ENCODE results near the gene EPHX1. TPM values are rescaled to one million over a fixed set of nuclear protein-coding genes. Genes with fewer than 3 reads are reported as not detected.
"Not testable (repeated sequence)": the region's sequence is repeated elsewhere in the genome, so short reads cannot be mapped to it uniquely, and the experiment has no call there.

Gene EPHX1
- total RNA-seq, 1 donor from 2014 or later, result 1.2 TPM

DNA sequence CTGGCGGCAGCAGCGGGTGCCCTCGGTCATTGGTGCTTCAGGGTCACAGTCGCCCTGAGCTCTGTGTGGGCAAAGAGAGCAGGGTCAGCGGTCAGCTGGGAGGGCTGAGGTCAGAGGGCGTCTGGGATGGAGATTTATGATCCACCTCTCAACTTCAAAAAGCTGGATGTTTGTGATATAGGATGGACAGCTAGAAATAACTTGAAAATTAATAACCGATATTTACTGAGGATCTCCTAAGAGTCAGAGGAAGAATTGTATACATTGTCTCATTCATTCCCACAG is 77.0 kb downstream of the EPHX1 start:
- Mint-ChIP-seq H3K9me3 (no peaks in the 10 kb centered on the region), H3K27me3 (peaks cover 3% of the 10 kb centered on the region), H3K27ac (no peak overlapping the region), H3K4me1 (peaks cover 10% of the 10 kb centered on the region), H3K36me3 (ENCODE audit: low read depth) (peaks cover 2% of the 10 kb centered on the region), H3K4me3 (no peak overlapping the region)
- TF ChIP-seq, protein P1, sequence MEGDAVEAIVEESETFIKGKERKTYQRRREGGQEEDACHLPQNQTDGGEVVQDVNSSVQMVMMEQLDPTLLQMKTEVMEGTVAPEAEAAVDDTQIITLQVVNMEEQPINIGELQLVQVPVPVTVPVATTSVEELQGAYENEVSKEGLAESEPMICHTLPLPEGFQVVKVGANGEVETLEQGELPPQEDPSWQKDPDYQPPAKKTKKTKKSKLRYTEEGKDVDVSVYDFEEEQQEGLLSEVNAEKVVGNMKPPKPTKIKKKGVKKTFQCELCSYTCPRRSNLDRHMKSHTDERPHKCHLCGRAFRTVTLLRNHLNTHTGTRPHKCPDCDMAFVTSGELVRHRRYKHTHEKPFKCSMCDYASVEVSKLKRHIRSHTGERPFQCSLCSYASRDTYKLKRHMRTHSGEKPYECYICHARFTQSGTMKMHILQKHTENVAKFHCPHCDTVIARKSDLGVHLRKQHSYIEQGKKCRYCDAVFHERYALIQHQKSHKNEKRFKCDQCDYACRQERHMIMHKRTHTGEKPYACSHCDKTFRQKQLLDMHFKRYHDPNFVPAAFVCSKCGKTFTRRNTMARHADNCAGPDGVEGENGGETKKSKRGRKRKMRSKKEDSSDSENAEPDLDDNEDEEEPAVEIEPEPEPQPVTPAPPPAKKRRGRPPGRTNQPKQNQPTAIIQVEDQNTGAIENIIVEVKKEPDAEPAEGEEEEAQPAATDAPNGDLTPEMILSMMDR (IDR thresholded peaks at IDR 0.05), result no peak
- ChIA-PET CTCF (no interaction called here), POLR2A (interaction anchor here (1.2 kb wide), 1 partner anchor 38 kb away, joined by 3 read pairs; no protein-coding TSS in a partner anchor)
- ATAC-seq (ENCODE audit: low read depth), result no peak
- no peak for DNase-seq
- intact Hi-C loops (cut with micrococcal nuclease), result no loop called here

DNA sequence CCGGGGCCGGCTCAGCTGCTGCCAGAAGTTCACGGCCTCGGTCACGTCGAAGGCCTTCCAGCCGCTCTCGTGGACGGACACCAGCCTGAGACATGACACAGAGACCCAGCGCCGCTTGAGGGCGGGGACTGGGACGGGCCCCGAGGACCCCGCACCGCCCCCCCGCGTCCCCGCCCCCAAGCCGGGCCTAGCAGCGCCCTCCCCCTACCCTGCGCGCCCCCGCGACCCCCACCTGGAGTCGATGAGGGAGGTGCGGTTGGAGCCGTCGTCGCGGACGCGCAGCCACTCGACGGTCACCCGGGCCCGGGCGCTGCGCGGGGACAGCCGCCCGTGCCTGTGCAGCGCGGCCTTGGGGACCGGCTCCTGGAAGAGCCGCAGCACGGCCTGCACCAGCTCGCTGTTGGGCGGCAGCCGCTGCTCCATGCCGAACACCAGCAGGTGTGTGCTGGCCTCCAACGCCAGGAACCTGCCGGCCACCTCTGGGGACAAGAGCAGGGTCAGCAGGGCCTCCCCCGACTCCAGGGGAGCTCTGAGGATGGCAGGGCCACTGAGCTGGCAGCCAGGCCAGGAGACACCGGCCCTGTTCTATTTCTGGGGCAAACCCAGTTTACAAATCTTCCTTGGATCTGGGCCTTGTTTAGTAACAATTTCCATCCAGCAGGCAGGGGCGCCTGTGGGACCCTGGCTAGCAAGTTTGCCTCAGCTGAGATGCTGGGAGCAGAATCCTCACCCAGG is 77.8 kb downstream of the EPHX1 start:
- H3K36me3 Mint-ChIP-seq (ENCODE audit: low read depth); H3K27me3 Mint-ChIP-seq; intact Hi-C loops (cut with micrococcal nuclease); ATAC-seq (ENCODE audit: low read depth); CTCF ChIA-PET; H3K9me3 Mint-ChIP-seq; H3K4me3 Mint-ChIP-seq; H3K27ac Mint-ChIP-seq; DNase-seq: not testable (repeated sequence)
- POLR2A ChIA-PET, result interaction anchor here (1.2 to 1.5 kb wide), 2 partner anchors 37 to 110 kb away, joined by 3 read pairs; partner anchors contain the start of gene SRP9
- peaks cover 10% of the 10 kb centered on the region for H3K4me1 Mint-ChIP-seq

- ATAC-seq (ENCODE audit: low read depth) (no peak), DNase-seq (no peak)
- peaks cover 7% of the 10 kb centered on the region for H3K4me1 Mint-ChIP-seq
- H3K27ac Mint-ChIP-seq, result no peak overlapping the region
- H3K27me3 Mint-ChIP-seq, result peaks cover 3% of the 10 kb centered on the region
- H3K36me3 Mint-ChIP-seq (ENCODE audit: low read depth), result no peaks in the 10 kb centered on the region
- POLR2A ChIA-PET, result interaction anchor here (1.1 to 1.5 kb wide), 2 partner anchors 9 to 111 kb away, joined by 3 read pairs; partner anchors contain the start of gene SRP9
- TF ChIP-seq, protein P1 (IDR thresholded peaks at IDR 0.05), result no peak
- intact Hi-C loops (cut with micrococcal nuclease), result no loop called here
- H3K4me3 Mint-ChIP-seq, result no peak overlapping the region
- no peaks in the 10 kb centered on the region for H3K9me3 Mint-ChIP-seq
- CTCF ChIA-PET, result no interaction called here
Measured at GRCh38 chr1:225888289-225888897, 78.5 kb downstream of the EPHX1 start.

- POLR2A ChIA-PET, result interaction anchor here (1.1 to 1.5 kb wide), 2 partner anchors 8 to 111 kb away, joined by 3 read pairs; partner anchors contain the start of gene SRP9
- TF ChIP-seq, protein P1 (IDR thresholded peaks at IDR 0.05), result no peak
- no peaks in the 10 kb centered on the region for H3K36me3 Mint-ChIP-seq (ENCODE audit: low read depth)
- H3K9me3 Mint-ChIP-seq, result no peaks in the 10 kb centered on the region
- no peak within 1 kb of the TSS for H3K27ac Mint-ChIP-seq
- peaks cover 3% of the 10 kb centered on the region for H3K27me3 Mint-ChIP-seq
- CTCF ChIA-PET, result no interaction called here
- peaks cover 3% of the 10 kb centered on the region for H3K4me1 Mint-ChIP-seq
- intact Hi-C loops (cut with micrococcal nuclease), result no loop called here
- H3K4me3 Mint-ChIP-seq, result no peak within 1 kb of the TSS
- ATAC-seq (ENCODE audit: low read depth) (no peak), DNase-seq (no peak)
Measured at GRCh38 chr1:225888898-225889601, 79.1 kb downstream of the EPHX1 start, which contains the start of gene LEFTY1. Gene LEFTY1, minus strand, starts transcription at chr1:225889146. Its CDS starts 80 bp downstream, at chr1:225889066.

GRCh38 chr1:225889743-225890142 is 79.8 kb downstream of the EPHX1 start:
- POLR2A ChIA-PET, result no interaction called here
- Mint-ChIP-seq H3K27ac (no peak overlapping the region), H3K9me3 (no peaks in the 10 kb centered on the region), H3K36me3 (ENCODE audit: low read depth) (no peaks in the 10 kb centered on the region), H3K4me3 (no peak overlapping the region), H3K27me3 (peaks cover 3% of the 10 kb centered on the region), H3K4me1 (peaks cover 3% of the 10 kb centered on the region)
- intact Hi-C loops (cut with micrococcal nuclease), result no loop called here
- DNase-seq (no peak), ATAC-seq (ENCODE audit: low read depth) (no peak)
- TF ChIP-seq, protein P1 (IDR thresholded peaks at IDR 0.05), result no peak
- CTCF ChIA-PET, result no interaction called here

Measured in activated B cell treated with CpG ODN at 0.5 μM for 24 hours (primary cell).